SK-N-SH (cell line): ENCODE measurements around the gene TNFAIP8L3. TPM values are rescaled to one million over a fixed set of nuclear protein-coding genes. Genes with fewer than 3 reads are reported as not detected.

Experiments used
- CTCF ChIA-PET: fragments of 300-600, 350-600 bp; formaldehyde crosslinking; extraction: SDS; loops from one replicate; lab custom pipeline; 2021; lab: Yijun Ruan, JAX
- POLR2A ChIA-PET: fragments of 350-600 bp; sonication (Branson Sonifier 250); formaldehyde crosslinking; extraction: SDS; loops from one replicate; lab custom pipeline; 2020; ENCODE audit warnings: antibody characterized with exemption, inconsistent platforms; lab: Yijun Ruan, JAX
- DNase-seq: peaks from one replicate; pipeline ENCODE4 v3.0.0; 2012
- H2AFZ ChIP-seq: fragments of 200-600 bp; sonication (generic); 2 replicates; pipeline ENCODE4 v1.8.1; 2016; ENCODE audit warnings: antibody characterized with exemption, mild to moderate bottlenecking, low read depth
- H3F3A ChIP-seq: fragments of 200-600 bp; sonication (generic); replicated peaks from 2 replicates; pipeline ENCODE3; 2016; ENCODE audit warnings: antibody characterized with exemption, mild to moderate bottlenecking; ENCODE audit not compliant: insufficient read depth
- H3K27ac ChIP-seq, 2 experiments: fragments of 200-500 bp in 1 of 2; fragments of 200-600 bp in 1 of 2; sonication (Bioruptor generic) in 1 of 2; sonication (generic), shearing (Covaris generic) in 1 of 2; 2 replicates each; pipeline versions ENCODE4 v1.5.1 to v1.6.1; 2014 to 2016; ENCODE audit warnings: low read depth in 2 of 2, inconsistent platforms in 1 of 2, low read length in 1 of 2, mild to moderate bottlenecking in 1 of 2, mixed read lengths in 1 of 2
- H3K27me3 ChIP-seq: fragments of 200-600 bp; sonication (generic), shearing (Covaris generic); 2 replicates; pipeline ENCODE4 v1.6.1; 2016; ENCODE audit warnings: mixed run types; ENCODE audit not compliant: insufficient read depth
- H3K36me3 ChIP-seq, 2 experiments: fragments of 200-500 bp in 1 of 2; fragments of 200-600 bp in 1 of 2; sonication (Bioruptor generic) in 1 of 2; sonication (generic) in 1 of 2; replicated peaks in 1 of 2; 2 replicates each; pipeline versions ENCODE3 to v1.5.1; 2014 to 2016; ENCODE audit warnings: low read length in 1 of 2, mild to moderate bottlenecking in 1 of 2; ENCODE audit not compliant: insufficient read depth in 2 of 2, control insufficient read depth in 1 of 2
- H3K4me1 ChIP-seq, 2 experiments: fragments of 200-500 bp in 1 of 2; fragments of 200-600 bp in 1 of 2; sonication (Bioruptor generic) in 1 of 2; sonication (generic), shearing (Covaris generic) in 1 of 2; 2 replicates each; pipeline versions ENCODE4 v1.5.1 to v1.6.1; 2014 to 2016; ENCODE audit warnings: low read depth in 1 of 2, low read length in 1 of 2, mixed run types in 1 of 2; ENCODE audit not compliant: insufficient read depth in 2 of 2, control insufficient read depth in 1 of 2
- H3K4me2 ChIP-seq: fragments of 200-600 bp; sonication (generic), shearing (Covaris generic); 2 replicates; pipeline ENCODE4 v1.6.1; 2017; ENCODE audit warnings: mixed run types
- H3K4me3 ChIP-seq, 2 experiments: fragments of 200-500 bp in 1 of 2; fragments of 200-600 bp in 1 of 2; sonication (Bioruptor generic) in 1 of 2; sonication (generic), shearing (Covaris generic) in 1 of 2; 2 replicates each; pipeline versions ENCODE4 v1.5.1 to v1.8.1; 2014 to 2016; ENCODE audit warnings: low read depth in 2 of 2, inconsistent platforms in 1 of 2, low read length in 1 of 2, mild to moderate bottlenecking in 1 of 2, mixed read lengths in 1 of 2, moderate library complexity in 1 of 2
- H3K79me2 ChIP-seq: fragments of 200-600 bp; sonication (generic); 2 replicates; pipeline ENCODE4 v1.8.1; 2017; ENCODE audit warnings: mild to moderate bottlenecking; ENCODE audit not compliant: insufficient read depth
- H3K9ac ChIP-seq: fragments of 200-600 bp; sonication (generic); 2 replicates; pipeline ENCODE4 v1.6.1; 2017; ENCODE audit warnings: mixed run types
- H3K9me2 ChIP-seq: fragments of 200-600 bp; sonication (generic); 2 replicates; pipeline ENCODE4 v1.6.1; 2017; ENCODE audit warnings: mixed run types
- H3K9me3 ChIP-seq: fragments of 200-600 bp; sonication (generic); 2 replicates; pipeline ENCODE4 v1.6.1; 2017; ENCODE audit warnings: mixed run types, mild to moderate bottlenecking, moderate library complexity
- H4K20me1 ChIP-seq: fragments of 200-600 bp; sonication (generic); 2 replicates; pipeline ENCODE4 v1.6.1; 2017; ENCODE audit warnings: mild to moderate bottlenecking, mixed run types; ENCODE audit not compliant: insufficient read depth
- ELF1 ChIP-seq: IDR thresholded peaks from 2 replicates; pipeline ENCODE4 v1.4.0; 2012
- EP300 ChIP-seq, 2 experiments: IDR thresholded peaks; 2 replicates each; pipeline versions ENCODE4 v1.4.0 to v1.6.1; 2012; ENCODE audit warnings: borderline replicate concordance in 1 of 2, low read depth in 1 of 2, low read length in 1 of 2
- EZH2phosphoT487 ChIP-seq: fragments of 200-600 bp; sonication (generic); IDR thresholded peaks from 2 replicates; pipeline ENCODE4 v1.6.1; 2017; ENCODE audit warnings: low read depth, mixed run types, mild to moderate bottlenecking, antibody characterized with exemption, moderate library complexity, borderline replicate concordance
- FOSL2 ChIP-seq: IDR thresholded peaks from 2 replicates; pipeline ENCODE4 v1.4.0; 2012; ENCODE audit warnings: low read depth, mild to moderate bottlenecking, moderate library complexity, borderline replicate concordance
- FOXM1 ChIP-seq: IDR thresholded peaks from 2 replicates; pipeline ENCODE4 v1.4.0; 2012; ENCODE audit warnings: low read depth, mild to moderate bottlenecking
- GABPA ChIP-seq: IDR thresholded peaks from 2 replicates; pipeline ENCODE4 v1.4.0; 2012; ENCODE audit warnings: low read depth, mild to moderate bottlenecking
- JUND ChIP-seq: IDR thresholded peaks from 2 replicates; pipeline ENCODE4 v1.4.0; 2012
- PBX3 ChIP-seq: IDR thresholded peaks from 2 replicates; pipeline ENCODE4; 2012
- POLR2AphosphoS5 ChIP-seq: IDR thresholded peaks from 2 replicates; pipeline ENCODE4 v1.6.1; 2012; ENCODE audit warnings: low read depth, low read length
- RCOR1 ChIP-seq: fragments of 150-350 bp; IDR thresholded peaks from 2 replicates; pipeline ENCODE4 v1.6.1; 2017; ENCODE audit warnings: antibody characterized with exemption, low read length
- RFX5 ChIP-seq: IDR thresholded peaks from 2 replicates; pipeline ENCODE4 v1.6.1; 2012; ENCODE audit warnings: mild to moderate bottlenecking, improper control_type of control experiment, low read length
- SIN3A ChIP-seq: IDR thresholded peaks from 2 replicates; pipeline ENCODE4 v1.6.1; 2012; ENCODE audit warnings: low read depth, mild to moderate bottlenecking, low read length, moderate library complexity, borderline replicate concordance
- TCF12 ChIP-seq: IDR thresholded peaks from 2 replicates; pipeline ENCODE4 v1.4.0; 2012
- USF2 ChIP-seq: fragments of 150-350 bp; IDR thresholded peaks from 2 replicates; pipeline ENCODE4 v1.6.1; 2017; ENCODE audit warnings: antibody characterized with exemption, low read length, low read depth, borderline replicate concordance
- YY1 ChIP-seq: IDR thresholded peaks from 2 replicates; pipeline ENCODE4 v1.4.0; 2012; ENCODE audit warnings: low read depth, mild to moderate bottlenecking
- ZBTB33 ChIP-seq: IDR thresholded peaks from 2 replicates; pipeline ENCODE4 v1.4.0; 2012; ENCODE audit warnings: low read depth, borderline replicate concordance
- WGBS: methylation state at CpG from one replicate; pipeline ENCODE4 v1.1.6; 2017; ENCODE audit warnings: low lambda C conversion rate; 5-methylcytosine and 5-hydroxymethylcytosine counted together
- polyA plus RNA-seq, 3 experiments: library from polyadenylated mRNA; depleted of rRNA; stranded (reverse); fragments of >200 nt; gene quantifications; 2 replicates each; pipeline ENCODE4 v1.2.3, GENCODE V29; 2012
- TF ChIP-seq, protein P1 (sequence below): fragments of 150-350 bp; IDR thresholded peaks from 2 replicates; pipeline ENCODE4 v1.6.1; 2016; ENCODE audit warnings: mild to moderate bottlenecking, low read depth, low read length
- TF ChIP-seq, protein P2 (sequence below): IDR thresholded peaks from 2 replicates; pipeline ENCODE4 v1.4.0; 2012; ENCODE audit warnings: low read depth

The TNFAIP8L3 gene
- polyA plus RNA-seq, 1 of the 3 experiments (the other 2 are of a cell fraction), result 0.08 TPM

DNA sequence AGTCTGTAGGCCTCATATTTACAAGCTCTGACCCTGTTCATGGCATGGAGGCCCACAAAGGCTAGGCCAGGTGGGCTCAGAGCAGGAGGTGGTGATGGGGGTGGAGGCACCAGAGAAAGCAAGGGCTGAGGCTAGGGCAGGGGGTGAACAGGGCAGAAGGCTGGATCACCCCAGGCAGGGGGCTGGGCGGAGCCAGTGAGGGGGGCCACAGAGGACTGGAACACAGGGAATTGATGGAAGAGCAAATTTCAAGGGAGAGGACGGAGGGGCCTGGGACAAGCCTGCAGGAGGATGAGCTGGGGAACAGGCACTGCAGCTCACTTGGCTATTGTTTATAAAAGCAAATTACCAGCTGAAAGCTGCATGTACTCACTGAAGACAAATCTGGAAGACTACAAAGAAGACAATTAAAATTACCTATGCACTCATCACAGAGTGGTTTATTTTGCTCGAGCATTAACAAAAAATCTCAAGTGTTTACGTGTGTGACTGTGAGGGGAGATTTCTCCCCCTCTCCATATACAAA is 11.0 kb downstream of the TNFAIP8L3 start:
- Histone ChIP-seq H2AFZ (no peak overlapping the region), H3K36me3 (no peaks in the 10 kb centered on the region), H3K4me1 (peaks cover 0 to 7% of the 10 kb centered on the region in 2 experiments; a peak in 1 of 4 replicates), H4K20me1 (no peaks in the 10 kb centered on the region), H3K9ac (no peak overlapping the region)
- TF ChIP-seq ELF1, result no peak
- TF ChIP-seq EP300 (IDR thresholded peaks at IDR 0.05; ENCODE audit: borderline replicate concordance in 1 of 2, low read depth in 1 of 2, low read length in 1 of 2), result no peak
- no peak for TF ChIP-seq ZBTB33
- TF ChIP-seq GABPA, result no peak
- TF ChIP-seq FOSL2, result no peak
- no peak for TF ChIP-seq RFX5
- TF ChIP-seq PBX3, result no peak
- no peak for TF ChIP-seq JUND
- no peak for TF ChIP-seq POLR2AphosphoS5
- TF ChIP-seq RCOR1, result no peak
- TF ChIP-seq, all 33 proteins: peak for 0
- no peak for DNase-seq
- no peak overlapping the region for H3K4me2 ChIP-seq
- no peaks in the 10 kb centered on the region for H3K79me2 ChIP-seq
- CTCF ChIA-PET, result interaction anchor here (1.5 kb wide), 1 partner anchor 109 kb away, joined by 4 read pairs; no protein-coding TSS in a partner anchor
- H3K4me3 ChIP-seq, result no peak overlapping the region
- no peaks in the 10 kb centered on the region for H3F3A ChIP-seq
- POLR2A ChIA-PET, result no interaction called here
- H3K27ac ChIP-seq, result no peak overlapping the region
- WGBS, result 64% methylated on average over 4 of the region's 4 CpGs
- no peaks in the 10 kb centered on the region for H3K9me2 ChIP-seq
- no peaks in the 10 kb centered on the region for H3K9me3 ChIP-seq
- H3K27me3 ChIP-seq, result no peaks in the 10 kb centered on the region

- no peaks in the 10 kb centered on the region for H3K79me2 ChIP-seq
- 88% methylated on average over 1 of the region's 1 CpG for WGBS
- H3K9me2 ChIP-seq, result no peaks in the 10 kb centered on the region
- H3K4me1 ChIP-seq, result peaks cover 0 to 7% of the 10 kb centered on the region in 2 experiments; a peak in 1 of 4 replicates
- no peak for DNase-seq
- H3K27me3 ChIP-seq, result no peaks in the 10 kb centered on the region
- H3K9me3 ChIP-seq, result no peaks in the 10 kb centered on the region
- no peaks in the 10 kb centered on the region for H3F3A ChIP-seq
- no peaks in the 10 kb centered on the region for H3K36me3 ChIP-seq
- no peak overlapping the region for H3K4me2 ChIP-seq
- H2AFZ ChIP-seq, result no peak overlapping the region
- H3K27ac ChIP-seq, result no peak overlapping the region
- no peaks in the 10 kb centered on the region for H4K20me1 ChIP-seq
- no peak overlapping the region for H3K9ac ChIP-seq
- ChIA-PET POLR2A (no interaction called here), CTCF (no interaction called here)
- H3K4me3 ChIP-seq, result no peak overlapping the region
- TF ChIP-seq YY1 (no peak), EP300 (IDR thresholded peaks at IDR 0.05; ENCODE audit: borderline replicate concordance in 1 of 2, low read depth in 1 of 2, low read length in 1 of 2) (no peak), FOXM1 (no peak), ELF1 (no peak), PBX3 (no peak), USF2 (no peak), ZBTB33 (no peak), TCF12 (no peak), SIN3A (no peak), EZH2phosphoT487 (no peak)
- TF ChIP-seq, protein P1, sequence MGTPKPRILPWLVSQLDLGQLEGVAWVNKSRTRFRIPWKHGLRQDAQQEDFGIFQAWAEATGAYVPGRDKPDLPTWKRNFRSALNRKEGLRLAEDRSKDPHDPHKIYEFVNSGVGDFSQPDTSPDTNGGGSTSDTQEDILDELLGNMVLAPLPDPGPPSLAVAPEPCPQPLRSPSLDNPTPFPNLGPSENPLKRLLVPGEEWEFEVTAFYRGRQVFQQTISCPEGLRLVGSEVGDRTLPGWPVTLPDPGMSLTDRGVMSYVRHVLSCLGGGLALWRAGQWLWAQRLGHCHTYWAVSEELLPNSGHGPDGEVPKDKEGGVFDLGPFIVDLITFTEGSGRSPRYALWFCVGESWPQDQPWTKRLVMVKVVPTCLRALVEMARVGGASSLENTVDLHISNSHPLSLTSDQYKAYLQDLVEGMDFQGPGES, result no peak
- TF ChIP-seq, protein P2, sequence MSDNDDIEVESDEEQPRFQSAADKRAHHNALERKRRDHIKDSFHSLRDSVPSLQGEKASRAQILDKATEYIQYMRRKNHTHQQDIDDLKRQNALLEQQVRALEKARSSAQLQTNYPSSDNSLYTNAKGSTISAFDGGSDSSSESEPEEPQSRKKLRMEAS, result no peak
Measured at GRCh38 chr15:51082246-51082645, 12.5 kb downstream of the TNFAIP8L3 start.
